Esophagus muscularis mucosa (tissue), 3 donors: ENCODE results near the gene HERC3.

ENCODE experiments used
- CTCF ChIP-seq, 3 experiments: fragments of 200-600 bp in 2 of 3; fragments of 450-650 bp in 1 of 3; sonication (generic) in 2 of 3; IDR thresholded peaks; one replicate each; pipeline ENCODE4 v1.5.1; 2017 to 2019; ENCODE audit warnings: antibody characterized with exemption in 3 of 3, mild to moderate bottlenecking in 2 of 3, moderate library complexity in 1 of 3
- POLR2A ChIP-seq: fragments of 450-650 bp; IDR thresholded peaks from one replicate; pipeline ENCODE4 v1.6.1; 2017; ENCODE audit warnings: antibody characterized with exemption, moderate library complexity, mild to moderate bottlenecking, low read depth

GRCh38 chr4:88705223-88705622 lies 112.9 kb downstream of the HERC3 start:
- TF ChIP-seq CTCF (IDR thresholded peaks at IDR 0.05) (no peak), POLR2A (no peak)
